ENCODE results near the gene UST. TPM values are rescaled to one million over a fixed set of nuclear protein-coding genes. Genes with fewer than 3 reads are reported as not detected.
A peak's percentile ranks its signal among the peaks of the same experiment; 100 is the strongest.

Gene UST
- total RNA-seq, 2 donors from 2014 or later: 1.1 to 2.7 TPM

GRCh38 chr6:149028767-149029405 lies 282.1 kb downstream of the UST start:
- no peaks in the 10 kb centered on the region for H3K27me3 ChIP-seq
- peak; percentile 76 for DNase-seq
- no peaks in the 10 kb centered on the region for H3K4me1 ChIP-seq
- no peak overlapping the region for H3K27ac ChIP-seq
- no peak overlapping the region for H3K9ac ChIP-seq (ENCODE audit: low read depth in 2 of 2, low read length in 2 of 2)
- peak; percentile 37 for TF ChIP-seq CTCF (IDR thresholded peaks at IDR 0.05)
- no peak overlapping the region for H3K4me3 ChIP-seq
- no peaks in the 10 kb centered on the region for H3K36me3 ChIP-seq
- intact Hi-C loops (cut with DNase I): loop anchor here (5.0 kb wide), 2 partner anchors 403 to 488 kb away; no protein-coding TSS in a partner anchor
- no peaks in the 10 kb centered on the region for H3K9me3 ChIP-seq

- Histone ChIP-seq H3K36me3 (no peaks in the 10 kb centered on the region), H3K27ac (no peak overlapping the region)
Measured at GRCh38 chr6:149031201-149031858, 284.5 kb downstream of the UST start.

GRCh38 chr6:149031859-149032598 lies 285.2 kb downstream of the UST start:
- no peaks in the 10 kb centered on the region for H3K4me1 ChIP-seq
- H3K4me3 ChIP-seq: no peak overlapping the region
- H3K27me3 ChIP-seq: no peaks in the 10 kb centered on the region
- DNase-seq: no peak
- intact Hi-C loops (cut with DNase I): loop anchor here (5.0 kb wide), 1 partner anchor 50 kb away; no protein-coding TSS in a partner anchor
- TF ChIP-seq CTCF (IDR thresholded peaks at IDR 0.05): no peak
- no peaks in the 10 kb centered on the region for H3K36me3 ChIP-seq
- H3K9me3 ChIP-seq: no peaks in the 10 kb centered on the region
- peak overlapping the region in 1 of 2 donors; percentile 3 for H3K9ac ChIP-seq (ENCODE audit: low read depth in 2 of 2, low read length in 2 of 2)
- H3K27ac ChIP-seq: no peak overlapping the region

More at GRCh38 chr6:149031201-149031858, 284.5 kb downstream of the UST start:
- Histone ChIP-seq H3K27me3 (no peaks in the 10 kb centered on the region), H3K9ac (ENCODE audit: low read depth in 2 of 2, low read length in 2 of 2) (peak overlapping the region in 1 of 2 donors; percentile 3), H3K4me1 (no peaks in the 10 kb centered on the region), H3K9me3 (no peaks in the 10 kb centered on the region), H3K4me3 (no peak overlapping the region)
- intact Hi-C loops (cut with DNase I): loop anchor here (5.0 kb wide), 1 partner anchor 51 kb away; no protein-coding TSS in a partner anchor
- TF ChIP-seq CTCF (IDR thresholded peaks at IDR 0.05): no peak
- no peak for DNase-seq

GRCh38 chr6:149032599-149033405 lies 286.0 kb downstream of the UST start:
- no peak for DNase-seq
- H3K4me1 ChIP-seq: no peaks in the 10 kb centered on the region
- no peak overlapping the region for H3K4me3 ChIP-seq
- TF ChIP-seq CTCF (IDR thresholded peaks at IDR 0.05): no peak
- intact Hi-C loops (cut with DNase I): loop anchor here (5.0 kb wide), 1 partner anchor 49 kb away; no protein-coding TSS in a partner anchor
- H3K27me3 ChIP-seq: no peaks in the 10 kb centered on the region
- H3K27ac ChIP-seq: no peak overlapping the region
- no peaks in the 10 kb centered on the region for H3K36me3 ChIP-seq
- peak overlapping the region in 1 of 2 donors; percentile 3 for H3K9ac ChIP-seq (ENCODE audit: low read depth in 2 of 2, low read length in 2 of 2)
- H3K9me3 ChIP-seq: no peaks in the 10 kb centered on the region

GRCh38 chr6:149033454-149033853 lies 286.6 kb downstream of the UST start:
- intact Hi-C loops (cut with DNase I): loop anchor here (5.0 kb wide), 1 partner anchor 49 kb away; no protein-coding TSS in a partner anchor
- Histone ChIP-seq H3K36me3 (no peaks in the 10 kb centered on the region), H3K27ac (no peak overlapping the region), H3K9ac (ENCODE audit: low read depth in 2 of 2, low read length in 2 of 2) (no peak overlapping the region), H3K9me3 (no peaks in the 10 kb centered on the region), H3K27me3 (no peaks in the 10 kb centered on the region), H3K4me3 (no peak overlapping the region), H3K4me1 (no peaks in the 10 kb centered on the region)
- no peak for TF ChIP-seq CTCF (IDR thresholded peaks at IDR 0.05)
- no peak for DNase-seq
